HG02884 (cell line): ENCODE measurements around the gene NFE2L2.
"Not testable (repeated sequence)": the region's sequence is repeated elsewhere in the genome, so short reads cannot be mapped to it uniquely, and the experiment has no call there.

Source experiments
- ATAC-seq: cut with Tn5 transposase; IDR thresholded peaks from one replicate; pipeline ENCODE4 v1.9.1; 2021; ENCODE audit warnings: mild to moderate bottlenecking, moderate library complexity; ENCODE audit not compliant: unreplicated experiment

Gene NFE2L2

DNA sequence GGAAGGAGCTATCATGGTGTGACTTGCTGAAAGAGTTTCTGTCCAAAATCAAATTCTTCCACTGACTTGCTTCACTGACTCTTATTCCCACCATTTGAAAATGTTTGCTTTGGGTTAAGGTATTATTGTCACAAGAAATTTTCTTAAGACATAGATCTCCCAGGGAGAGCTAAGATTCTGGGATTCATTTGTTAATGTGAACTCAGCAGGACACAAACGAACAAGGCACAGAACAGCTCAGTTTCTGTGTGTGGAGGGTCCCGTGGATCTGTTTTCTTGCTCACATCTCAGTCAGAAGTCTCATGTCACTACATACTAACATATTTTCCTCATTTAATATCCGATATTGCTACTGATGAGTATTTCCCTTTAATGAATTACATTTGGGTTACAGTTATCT is 60.1 kb downstream of the NFE2L2 start:
- no peak for ATAC-seq

DNA sequence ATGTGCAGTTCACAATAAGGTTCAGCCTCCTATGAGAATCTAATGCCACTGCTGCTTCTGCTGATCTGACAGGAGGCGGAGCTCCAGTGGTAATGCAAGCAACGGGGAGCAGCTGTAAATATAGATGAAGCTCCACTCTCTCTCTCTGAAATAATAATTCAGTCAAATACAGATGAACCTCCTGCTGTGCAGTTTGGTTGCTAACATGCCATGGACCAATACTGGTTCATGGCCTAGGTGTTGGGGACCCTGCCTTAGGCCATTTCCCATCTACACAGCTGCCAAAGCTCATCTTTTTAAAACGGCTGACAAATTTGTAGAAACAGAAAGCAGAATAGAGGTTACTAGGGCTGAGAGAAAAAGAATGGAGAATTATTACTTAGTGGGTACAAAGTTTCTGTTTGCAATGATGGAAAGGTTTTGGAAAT is 62.6 kb downstream of the NFE2L2 start:
- ATAC-seq = no peak

DNA sequence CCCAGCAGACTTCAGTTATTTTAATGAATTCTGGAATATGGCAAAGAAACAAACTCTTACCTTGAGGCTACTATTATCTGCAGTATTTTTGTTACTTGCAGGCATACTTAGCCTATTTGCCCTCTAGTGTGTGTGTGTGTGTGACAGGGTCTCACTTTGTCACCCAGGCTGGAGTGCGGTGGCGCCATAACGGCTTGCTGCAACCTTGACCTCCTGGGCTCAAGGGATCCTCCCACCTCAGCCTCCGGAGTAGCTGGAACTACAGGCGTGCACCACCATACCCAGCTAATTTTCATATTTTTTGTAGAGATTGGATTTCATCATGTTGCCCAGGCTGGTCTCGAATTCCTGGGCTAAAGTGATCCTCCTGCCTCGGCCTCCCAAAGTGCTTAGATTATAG is 64.1 kb downstream of the NFE2L2 start:
- ATAC-seq = not testable (repeated sequence)

DNA sequence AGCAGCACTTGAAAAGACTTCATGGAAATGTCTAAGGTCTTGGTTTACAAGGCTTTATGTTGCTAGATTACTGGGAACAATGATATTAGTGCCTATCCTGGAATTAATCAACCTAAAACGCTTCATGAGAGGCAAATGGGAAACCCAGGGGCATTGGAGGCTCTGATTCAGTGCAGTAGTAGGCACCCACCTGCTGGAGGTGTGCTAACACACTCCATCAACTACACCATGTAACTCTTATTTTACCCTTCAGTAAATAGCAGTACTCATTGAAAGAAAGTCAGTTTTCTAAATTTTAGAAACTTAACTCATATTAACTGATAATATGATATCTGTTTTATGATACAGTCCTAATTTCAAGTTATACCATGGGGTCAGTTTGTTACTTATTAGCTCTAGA is 69.3 kb downstream of the NFE2L2 start:
- ATAC-seq = no peak

- no peak for ATAC-seq
Observed at GRCh38 chr2:177193240-177193639, 71.3 kb downstream of the NFE2L2 start.

DNA sequence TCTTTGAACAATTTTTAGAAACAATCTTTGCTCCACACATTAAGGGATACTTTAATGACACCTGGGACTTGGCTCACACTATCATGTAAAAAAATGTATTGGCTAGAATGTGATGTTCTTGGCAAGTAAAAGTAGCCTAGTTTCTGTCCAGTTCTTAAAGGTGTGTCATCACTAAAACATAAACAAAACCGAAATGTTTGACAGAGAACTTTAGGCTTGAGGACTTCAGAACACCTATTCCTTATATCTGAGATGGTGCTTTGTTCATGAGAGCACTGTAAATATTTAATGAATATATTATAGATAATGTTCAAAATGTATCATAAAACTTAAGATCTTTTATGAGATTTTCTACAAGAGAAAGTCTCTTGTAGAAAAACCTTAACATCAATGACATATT is 71.7 kb downstream of the NFE2L2 start:
- ATAC-seq = no peak

DNA sequence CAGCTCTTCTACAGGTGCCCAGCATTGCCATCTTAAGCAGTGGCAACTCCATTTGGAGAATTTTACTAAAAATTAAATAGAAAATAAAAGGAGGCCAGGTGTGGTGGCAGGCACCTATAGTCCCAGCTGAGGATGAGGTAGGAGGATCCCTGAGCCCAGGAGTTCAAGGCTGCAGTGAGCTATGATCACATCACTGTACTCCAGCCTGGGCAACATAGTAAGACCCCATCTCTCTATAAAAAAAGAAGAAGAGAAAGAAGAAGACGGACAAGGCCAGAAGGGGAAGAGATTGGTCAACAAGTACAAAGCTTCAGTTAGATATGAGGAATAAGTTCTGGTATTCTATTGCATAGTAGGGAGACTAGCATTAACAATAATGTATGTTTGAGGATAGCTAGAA is 73.6 kb downstream of the NFE2L2 start:
- no peak for ATAC-seq

DNA sequence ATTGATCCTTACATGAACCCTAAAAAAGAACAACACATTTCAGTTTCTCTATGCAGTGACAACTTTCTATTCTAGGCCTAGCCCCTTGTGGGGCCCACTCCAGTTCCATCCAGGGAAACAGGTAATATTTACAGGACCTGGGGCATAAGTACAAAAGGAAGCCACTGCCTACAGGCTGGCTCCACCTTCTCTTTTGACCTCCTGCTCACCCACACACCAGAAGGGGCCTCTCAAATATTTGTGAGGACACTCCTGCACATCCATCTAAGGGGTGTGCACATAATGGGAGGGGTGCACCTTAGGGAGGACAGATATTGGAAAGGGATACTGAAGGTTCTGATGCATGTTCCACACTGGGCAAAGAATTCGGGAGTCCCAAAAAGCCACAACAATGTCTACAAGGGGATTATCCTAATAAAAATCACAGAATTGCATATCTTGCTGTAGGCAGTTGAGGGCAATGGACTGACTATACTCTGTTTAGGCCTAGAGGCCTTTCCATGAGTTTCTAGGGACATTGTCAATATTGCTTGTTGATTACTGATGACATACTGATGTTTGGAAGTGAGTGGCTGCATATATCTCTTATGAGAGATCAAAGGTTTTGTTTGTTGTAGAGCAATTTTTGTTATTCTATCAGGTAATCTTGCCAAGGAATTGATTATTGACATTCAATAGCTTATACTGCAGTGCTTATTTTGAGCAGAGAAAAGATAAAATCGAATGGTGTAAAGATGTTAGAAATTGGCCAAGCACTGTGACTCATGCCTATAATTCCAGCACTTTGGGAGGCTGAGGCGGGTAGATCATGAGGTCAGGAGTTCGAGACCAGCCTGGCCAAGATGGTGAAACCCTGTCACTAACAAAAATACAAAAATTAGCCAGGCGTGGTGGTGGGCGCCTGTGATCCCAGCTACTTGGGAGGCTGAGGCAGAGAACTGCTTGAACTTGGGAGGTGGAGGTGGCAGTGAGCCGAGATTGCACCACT is 75.8 kb downstream of the NFE2L2 start:
- no peak for ATAC-seq

- no peak for ATAC-seq
Observed at GRCh38 chr2:177187631-177188312, 76.8 kb downstream of the NFE2L2 start.

GRCh38 chr2:177186038-177186437 is 78.5 kb downstream of the NFE2L2 start:
- not testable (repeated sequence) for ATAC-seq

DNA sequence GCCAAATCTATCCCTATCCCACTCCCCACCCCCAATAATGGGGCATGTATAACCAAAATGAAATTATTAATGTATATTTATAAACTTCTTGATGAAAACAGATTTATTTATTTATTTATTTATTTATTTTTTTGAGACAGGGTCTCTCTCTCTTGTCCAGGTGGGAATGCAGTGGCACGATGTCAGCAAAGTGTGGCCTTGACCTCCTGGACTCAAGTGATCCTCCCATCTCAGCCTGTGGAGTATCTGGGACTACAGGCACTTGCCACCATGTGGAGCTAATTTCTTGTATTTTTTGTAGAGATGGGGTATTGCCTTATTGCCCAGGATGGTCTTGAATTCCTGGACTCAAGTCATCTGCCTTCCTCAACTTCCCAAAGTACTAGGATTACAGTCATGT is 79.9 kb downstream of the NFE2L2 start:
- ATAC-seq = no peak

GRCh38 chr2:177183860-177184259 is 80.7 kb downstream of the NFE2L2 start:
- ATAC-seq = no peak
